NCI-H1048 (cell line): ENCODE measurements around the gene GLT1D1.

ENCODE experiments used
- DNase-seq: peaks from one replicate; lab custom pipeline; 2025; lab: John Stamatoyannopoulos, UW

GLT1D1 gene

GRCh38 chr12:129002427-129002826 is 149.1 kb downstream of the GLT1D1 start:
- DNase-seq, result no peak

GRCh38 chr12:129005416-129005815 is 152.1 kb downstream of the GLT1D1 start:
- DNase-seq, result no peak

- no peak for DNase-seq
Measured at GRCh38 chr12:129005829-129006228, 152.6 kb downstream of the GLT1D1 start.

- no peak for DNase-seq
Measured at GRCh38 chr12:129009833-129010622, 156.8 kb downstream of the GLT1D1 start.

- DNase-seq, result no peak
Measured at GRCh38 chr12:129016159-129016558, 162.9 kb downstream of the GLT1D1 start.

- DNase-seq, result no peak
Measured at GRCh38 chr12:129025055-129025454, 171.8 kb downstream of the GLT1D1 start.

GRCh38 chr12:129028844-129029243 is 175.6 kb downstream of the GLT1D1 start:
- DNase-seq, result no peak
